PC-9 (cell line): Measurements from ENCODE around the gene BCAR3.

Source experiments
- EZH2 ChIP-seq: fragments of 200-600 bp; sonication (generic); IDR thresholded peaks from 2 replicates; pipeline ENCODE4 v1.8.0; 2017; ENCODE audit warnings: antibody characterized with exemption, low read depth
- TF ChIP-seq, protein P1 (sequence below): fragments of 200-600 bp; sonication (generic); conservative IDR thresholded peaks from 2 replicates; pipeline ENCODE4 v1.6.1; 2017; ENCODE audit warnings: mixed run types, antibody characterized with exemption, mild to moderate bottlenecking, moderate library complexity

DNA sequence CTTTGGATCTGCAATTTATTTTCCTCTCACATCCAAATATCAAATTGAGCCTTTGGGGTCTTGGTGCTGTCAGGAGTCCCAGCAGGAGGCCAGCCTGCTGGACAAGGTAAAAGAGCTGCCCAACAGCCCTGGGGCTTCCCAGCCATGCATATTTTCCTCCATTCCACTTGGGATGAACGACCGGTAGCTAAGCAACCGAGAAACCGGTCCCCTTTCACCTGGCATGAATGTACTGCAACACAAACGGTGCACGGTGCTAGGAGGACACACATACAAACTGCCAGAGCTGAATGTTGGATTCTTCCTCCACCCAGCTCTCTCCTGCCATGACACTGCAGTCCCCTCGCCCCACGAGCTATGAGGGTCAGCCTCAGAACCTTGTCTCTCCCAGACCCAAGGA lies 42.7 kb downstream of the BCAR3 start:
- TF ChIP-seq, protein P1, sequence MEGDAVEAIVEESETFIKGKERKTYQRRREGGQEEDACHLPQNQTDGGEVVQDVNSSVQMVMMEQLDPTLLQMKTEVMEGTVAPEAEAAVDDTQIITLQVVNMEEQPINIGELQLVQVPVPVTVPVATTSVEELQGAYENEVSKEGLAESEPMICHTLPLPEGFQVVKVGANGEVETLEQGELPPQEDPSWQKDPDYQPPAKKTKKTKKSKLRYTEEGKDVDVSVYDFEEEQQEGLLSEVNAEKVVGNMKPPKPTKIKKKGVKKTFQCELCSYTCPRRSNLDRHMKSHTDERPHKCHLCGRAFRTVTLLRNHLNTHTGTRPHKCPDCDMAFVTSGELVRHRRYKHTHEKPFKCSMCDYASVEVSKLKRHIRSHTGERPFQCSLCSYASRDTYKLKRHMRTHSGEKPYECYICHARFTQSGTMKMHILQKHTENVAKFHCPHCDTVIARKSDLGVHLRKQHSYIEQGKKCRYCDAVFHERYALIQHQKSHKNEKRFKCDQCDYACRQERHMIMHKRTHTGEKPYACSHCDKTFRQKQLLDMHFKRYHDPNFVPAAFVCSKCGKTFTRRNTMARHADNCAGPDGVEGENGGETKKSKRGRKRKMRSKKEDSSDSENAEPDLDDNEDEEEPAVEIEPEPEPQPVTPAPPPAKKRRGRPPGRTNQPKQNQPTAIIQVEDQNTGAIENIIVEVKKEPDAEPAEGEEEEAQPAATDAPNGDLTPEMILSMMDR, result no peak
- no peak for TF ChIP-seq EZH2
